ENCODE measurements around the gene FBXW8.

Gene FBXW8

DNA sequence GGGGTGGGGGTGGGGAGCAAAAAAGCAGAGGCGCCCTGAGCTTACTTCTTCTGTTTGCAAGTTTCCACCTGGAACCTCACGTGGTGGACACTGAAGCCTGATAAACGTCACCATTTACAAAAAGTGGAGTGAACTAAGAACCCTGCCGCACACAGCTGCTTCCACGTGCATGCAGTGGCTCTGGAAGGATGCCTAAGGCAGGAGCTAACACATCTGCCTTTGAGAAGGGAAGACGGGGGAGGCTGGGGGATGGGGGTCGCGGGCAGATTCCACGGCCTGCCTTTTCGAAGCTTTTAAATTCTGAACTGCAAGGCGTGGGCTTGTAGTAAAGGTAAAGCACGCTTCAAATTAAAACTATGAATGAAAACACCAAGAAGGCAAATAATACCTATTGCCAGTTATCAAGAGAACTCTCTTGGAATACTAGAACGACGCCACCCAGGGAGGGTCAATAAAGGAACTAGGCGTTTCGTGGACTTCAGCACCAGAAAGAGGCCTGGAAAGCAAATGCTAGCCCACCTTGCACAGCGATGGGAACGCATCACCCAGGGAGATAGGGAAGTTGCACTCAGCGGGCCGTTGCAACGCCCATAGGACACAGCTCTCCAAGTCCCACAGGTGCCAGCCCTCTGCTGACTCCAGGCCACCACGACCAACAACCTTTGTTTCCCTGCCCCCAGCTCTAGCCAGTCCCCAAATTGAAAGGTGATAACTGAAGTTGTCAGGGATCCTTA lies 126.7 kb downstream of the FBXW8 start:
- no peak for DNase-seq (ENCODE audit: low spot score)

DNA sequence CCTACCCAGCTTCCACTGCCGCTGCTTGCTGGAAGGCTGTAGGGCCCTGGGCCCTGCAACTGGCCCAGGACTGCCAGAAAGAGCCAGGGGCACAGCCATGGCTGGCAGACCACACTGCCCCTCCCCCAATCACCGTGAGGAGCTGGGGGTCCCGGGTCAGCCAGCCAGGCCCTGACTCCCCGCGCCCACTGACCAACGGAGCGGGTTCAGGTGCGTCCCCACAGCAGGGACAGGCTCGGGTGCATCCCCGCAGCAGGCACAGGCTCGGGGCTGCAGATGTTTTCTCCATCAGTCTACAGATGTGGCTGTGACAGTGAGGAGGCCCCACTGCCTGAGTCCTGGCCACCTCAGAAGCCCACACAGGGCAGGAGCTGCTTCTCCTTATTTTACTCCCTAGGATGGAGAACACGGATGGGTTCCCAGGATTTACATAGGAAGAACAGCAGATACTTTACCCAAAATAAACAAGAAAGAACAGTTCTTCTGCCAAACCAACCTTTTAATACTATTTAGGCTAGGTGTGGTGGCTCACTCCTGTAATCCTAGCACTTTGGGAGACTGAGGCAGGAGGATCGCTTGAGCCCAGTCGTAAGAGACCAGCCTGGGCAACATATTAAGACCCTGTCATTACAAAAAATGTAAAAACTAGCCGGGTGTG lies 127.4 kb downstream of the FBXW8 start:
- DNase-seq (ENCODE audit: low spot score): no peak

DNA sequence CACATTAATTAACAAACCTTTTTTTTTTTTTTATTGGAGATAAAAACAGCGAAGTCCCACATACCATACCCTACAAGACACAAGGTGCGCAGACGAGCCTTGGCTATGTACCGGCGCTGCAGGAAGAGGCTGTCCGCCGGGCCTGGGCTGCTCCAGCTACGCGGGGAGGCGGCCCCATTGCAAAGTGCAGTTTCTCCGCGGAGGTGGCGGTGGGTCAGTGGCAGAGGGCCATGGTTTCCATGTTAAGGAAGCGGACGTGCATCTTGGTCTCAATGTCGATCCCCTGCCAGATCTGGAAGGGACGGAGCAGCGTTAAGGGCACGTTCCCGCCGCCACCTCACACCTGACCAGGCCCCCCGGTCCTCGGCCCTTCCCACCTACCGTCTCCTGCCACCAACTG lies 128.2 kb downstream of the FBXW8 start:
- no peak for DNase-seq (ENCODE audit: low spot score)

DNA sequence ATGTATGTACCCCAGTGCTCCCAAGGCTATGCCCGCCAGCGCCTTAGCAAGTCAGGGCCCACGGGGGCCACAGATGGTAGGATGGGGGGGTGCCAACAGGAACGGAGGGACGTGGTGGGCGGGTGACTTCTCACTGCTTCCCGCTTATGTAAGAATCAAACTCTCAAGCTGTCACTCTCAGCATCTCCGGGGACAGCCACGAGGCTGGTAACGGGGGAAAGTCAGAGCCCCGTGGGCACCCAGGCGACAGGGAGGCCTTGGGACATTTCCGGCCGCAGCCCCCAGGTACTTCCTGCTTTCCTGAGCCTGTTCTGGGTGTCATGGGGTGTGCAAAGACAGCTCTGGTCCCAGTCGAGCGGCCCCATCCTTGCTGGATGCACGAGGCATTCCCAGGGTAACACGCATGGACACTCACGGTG lies 129.2 kb downstream of the FBXW8 start:
- DNase-seq (ENCODE audit: low spot score): no peak

DNA sequence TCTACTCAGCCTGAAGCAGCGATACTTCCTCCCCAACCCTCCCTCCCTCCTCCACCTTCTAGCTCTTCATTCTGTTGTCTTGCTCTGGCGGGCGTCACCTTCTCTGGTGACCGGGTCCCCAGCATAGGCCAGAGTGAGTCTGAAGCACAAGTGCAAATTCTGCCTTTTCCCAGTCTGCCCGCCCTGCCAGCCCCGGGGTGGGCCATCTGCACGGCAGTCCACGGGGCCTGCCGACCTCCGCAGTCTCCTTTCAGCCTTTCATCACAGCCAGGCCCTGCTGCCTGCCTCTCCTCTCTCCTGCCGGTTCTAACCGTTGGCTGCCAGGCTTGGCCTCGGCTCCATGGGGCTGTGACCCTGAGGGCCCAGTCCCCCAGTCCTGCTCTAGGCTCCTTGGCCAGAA lies 129.7 kb downstream of the FBXW8 start:
- DNase-seq (ENCODE audit: low spot score): no peak

DNA sequence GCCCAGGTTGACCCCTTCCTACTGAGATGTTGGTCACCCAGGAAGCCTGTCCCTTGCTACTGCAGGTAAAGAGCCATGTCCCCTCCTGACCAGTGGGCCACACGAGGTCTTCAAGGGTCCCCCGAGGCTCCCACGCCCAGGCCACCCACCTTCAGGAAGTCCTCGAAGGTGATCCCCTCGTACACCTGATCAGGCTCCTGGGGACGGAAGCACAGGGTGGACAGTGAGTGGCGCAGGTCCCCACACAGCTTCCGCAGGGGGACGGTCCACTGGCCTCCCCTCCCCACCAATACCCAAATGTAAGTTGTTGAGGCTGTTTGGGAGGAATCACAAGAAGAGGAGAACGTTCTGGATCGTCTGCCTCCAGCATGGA lies 131.0 kb downstream of the FBXW8 start:
- no peak for DNase-seq (ENCODE audit: low spot score)

DNA sequence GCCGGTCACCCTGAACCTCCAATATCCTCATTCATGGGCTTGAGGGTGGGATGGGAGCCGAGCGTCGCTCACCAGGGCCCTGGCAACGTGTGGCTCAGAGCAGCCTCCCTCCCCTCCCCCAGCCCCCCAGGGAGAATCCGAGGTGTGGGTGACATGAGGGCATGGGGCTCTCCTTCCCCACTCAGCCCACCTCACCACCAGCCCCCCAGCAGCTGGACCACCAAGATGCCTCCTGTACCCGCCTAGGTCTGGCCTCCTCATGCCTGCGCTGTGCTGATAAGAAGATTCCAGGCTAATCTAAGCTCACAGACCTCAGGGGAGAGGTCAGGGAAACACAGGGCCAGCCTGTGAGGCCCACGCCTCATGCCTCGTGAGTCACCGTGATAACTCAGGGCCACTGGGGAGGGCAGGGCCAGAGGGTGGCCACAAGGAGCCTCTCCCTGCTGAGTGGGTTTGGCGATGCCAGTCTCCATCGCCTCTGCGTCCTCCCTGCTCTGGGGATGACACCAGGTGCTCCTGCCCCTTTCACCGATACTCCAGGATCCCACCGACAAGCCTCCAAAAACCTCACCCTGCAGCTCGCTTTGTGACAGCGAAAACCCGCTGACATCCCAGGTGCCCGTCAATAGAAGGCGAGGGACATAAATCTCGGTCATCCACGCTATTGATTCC lies 131.6 kb downstream of the FBXW8 start:
- DNase-seq (ENCODE audit: low spot score): peak; percentile 64

DNA sequence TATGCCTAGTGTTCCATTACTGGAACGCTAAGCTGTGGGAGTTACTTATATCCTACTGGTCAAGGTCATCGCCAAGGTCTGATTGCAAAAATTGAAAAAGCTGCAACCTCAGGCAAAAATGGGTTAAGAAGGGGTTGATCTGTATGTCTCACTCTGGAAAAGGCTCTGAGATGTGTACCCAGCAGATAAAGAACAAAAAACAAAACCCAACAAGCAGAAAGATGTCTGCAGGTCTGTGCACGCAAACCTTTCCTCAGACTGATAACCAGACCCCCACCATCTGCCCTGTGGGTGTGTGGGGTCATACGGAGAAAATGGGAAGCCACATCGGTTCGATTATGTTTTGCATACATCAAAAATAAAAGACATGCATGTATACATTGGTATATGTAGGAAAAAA lies 132.1 kb downstream of the FBXW8 start:
- no peak for DNase-seq (ENCODE audit: low spot score)

DNA sequence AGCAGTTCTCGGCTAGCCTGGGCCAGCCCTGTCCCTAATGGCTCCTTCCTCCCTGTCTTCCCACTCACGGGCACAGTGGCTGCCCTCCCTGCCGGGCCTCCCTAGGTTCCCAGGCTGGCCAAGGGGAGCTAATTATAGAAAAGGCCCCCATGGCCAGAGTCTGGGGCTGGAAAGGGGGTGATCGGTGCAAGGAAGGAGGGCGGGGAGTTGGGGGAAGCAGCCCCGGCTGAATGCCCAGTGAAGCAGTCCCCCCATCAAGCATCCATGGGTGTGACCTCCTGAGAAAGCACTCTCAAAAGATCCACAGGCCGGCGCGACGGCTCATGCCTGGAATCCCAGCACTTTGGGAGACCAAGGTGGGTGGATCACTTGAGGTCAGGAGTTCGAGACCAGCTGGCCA lies 133.6 kb downstream of the FBXW8 start:
- no peak for DNase-seq (ENCODE audit: low spot score)

DNA sequence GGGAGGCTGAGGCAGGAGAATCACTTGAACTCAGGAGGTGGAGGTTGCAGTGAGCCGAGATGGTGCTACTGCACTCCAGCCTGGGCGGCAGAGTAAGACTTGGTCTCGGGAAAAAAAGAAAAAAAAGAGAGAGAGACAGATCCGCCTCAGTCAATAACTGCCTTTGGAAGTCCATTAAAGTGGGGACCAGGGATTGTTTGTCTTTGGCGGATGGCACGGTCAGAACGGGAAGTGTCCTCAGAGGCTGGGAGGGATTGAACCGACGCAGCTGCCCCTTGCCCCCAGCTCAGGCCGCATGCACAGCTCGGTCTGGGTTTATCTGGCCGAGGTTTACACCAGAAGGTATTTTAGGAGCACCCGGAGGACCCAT lies 134.0 kb downstream of the FBXW8 start:
- no peak for DNase-seq (ENCODE audit: low spot score)

DNA sequence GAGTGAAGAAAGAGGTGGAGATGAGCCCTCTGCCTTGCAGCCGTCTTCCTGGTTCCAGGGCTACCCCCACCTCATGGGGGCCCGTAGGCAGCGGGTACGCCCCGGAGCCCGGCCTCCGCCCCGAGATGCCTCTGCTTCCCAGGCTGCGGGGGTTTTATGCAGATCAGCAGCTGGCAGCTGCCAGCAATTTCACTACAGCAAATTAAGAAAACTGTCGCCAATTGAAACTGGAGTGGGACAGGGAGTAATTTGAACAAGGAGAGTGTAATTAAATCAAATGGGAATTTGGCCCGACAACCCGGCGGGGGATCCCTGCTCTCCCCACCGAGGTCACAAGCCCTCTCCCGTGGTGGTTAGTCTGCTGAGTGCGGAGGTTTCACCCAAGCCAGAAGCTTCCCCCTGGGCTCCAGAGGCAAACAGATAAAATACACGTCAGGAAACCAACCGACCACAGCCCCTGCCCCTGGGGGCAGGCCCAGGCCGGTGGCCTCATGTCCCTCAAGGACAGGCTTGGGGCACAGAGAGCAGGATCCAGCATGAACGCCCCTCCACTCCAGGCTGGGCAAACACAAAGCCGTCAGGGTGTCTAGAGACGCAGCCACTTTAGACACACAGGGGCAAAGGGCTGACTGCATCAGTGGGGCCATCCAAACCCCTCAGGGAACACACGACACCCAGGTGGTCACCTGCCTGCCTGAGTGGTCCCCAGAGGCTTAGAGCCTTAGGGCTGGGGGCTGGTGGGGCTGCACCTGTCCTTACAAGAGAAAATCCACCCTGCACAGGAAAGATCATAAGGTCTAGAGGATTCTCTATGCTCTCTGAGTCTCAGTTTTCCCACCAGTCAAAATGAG lies 134.6 kb downstream of the FBXW8 start:
- DNase-seq (ENCODE audit: low spot score): peak; percentile 56

DNA sequence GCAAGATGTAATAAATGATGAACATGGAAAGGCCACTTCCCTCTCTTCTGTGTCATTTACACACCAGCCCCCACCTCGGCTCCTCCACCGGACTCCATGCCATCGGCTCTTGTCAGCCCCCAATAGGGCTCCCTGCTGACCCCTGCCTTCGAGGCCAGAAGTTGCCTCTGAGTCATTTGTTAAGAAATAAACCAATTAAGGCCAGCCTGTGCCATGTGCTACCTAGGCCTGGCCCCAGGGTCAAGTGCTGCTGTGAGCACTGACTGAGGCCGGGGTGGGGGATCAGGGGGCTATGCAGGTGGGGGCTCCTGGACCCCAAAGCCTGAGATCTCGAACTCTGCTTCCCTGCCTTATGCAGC lies 135.2 kb downstream of the FBXW8 start:
- no peak for DNase-seq (ENCODE audit: low spot score)

DNA sequence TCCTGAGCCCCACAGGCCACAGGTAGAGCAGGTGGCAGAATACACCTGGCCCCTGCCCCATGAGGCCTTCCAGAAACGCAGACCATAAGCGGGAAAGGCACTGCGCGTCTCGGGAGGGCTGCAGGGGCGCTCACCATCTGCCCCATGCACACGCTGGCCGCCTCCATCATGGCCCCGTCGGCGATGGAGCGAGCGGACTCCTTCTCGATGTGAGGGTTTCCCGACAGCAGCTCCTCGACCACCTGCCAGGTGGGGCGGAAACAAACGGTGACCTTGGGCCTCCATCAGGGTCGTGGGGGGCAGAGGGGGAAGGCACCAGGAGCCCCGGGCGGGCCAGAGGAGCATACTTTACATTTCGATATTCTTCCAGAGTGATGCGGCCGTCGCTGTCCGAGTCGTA lies 135.7 kb downstream of the FBXW8 start:
- no peak for DNase-seq (ENCODE audit: low spot score)

DNA sequence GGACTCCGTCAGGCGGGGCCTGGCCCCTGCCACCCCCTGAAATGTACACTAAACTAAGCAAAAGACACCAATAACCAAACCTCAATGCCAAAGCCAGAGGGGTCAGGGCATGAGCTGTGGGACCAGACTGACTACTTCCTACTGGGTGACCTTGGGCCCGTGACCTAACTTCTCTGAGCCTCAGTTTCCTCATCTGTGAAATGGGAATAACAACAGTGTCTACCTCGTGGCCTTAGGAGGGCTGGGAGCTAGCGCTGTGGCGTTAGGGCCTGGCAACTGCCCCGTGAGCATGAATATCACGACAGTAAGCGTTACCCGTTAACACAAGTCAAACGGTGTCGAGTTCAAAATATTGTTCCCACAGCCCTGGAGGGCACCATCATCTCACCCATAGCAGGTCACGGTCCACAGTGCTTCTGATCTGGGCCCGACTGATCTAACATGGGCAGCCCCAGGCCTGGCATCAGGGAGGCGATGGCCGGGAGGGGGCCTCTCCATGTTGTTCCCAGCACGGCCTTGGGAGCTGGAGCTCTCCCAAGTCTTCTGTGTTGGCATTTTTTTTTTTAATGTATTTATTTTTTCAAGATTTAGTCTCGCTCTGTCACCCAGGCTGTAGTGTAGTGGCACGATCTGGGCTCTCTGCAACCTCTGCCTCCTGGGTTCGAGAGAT lies 136.2 kb downstream of the FBXW8 start:
- DNase-seq (ENCODE audit: low spot score): no peak

DNA sequence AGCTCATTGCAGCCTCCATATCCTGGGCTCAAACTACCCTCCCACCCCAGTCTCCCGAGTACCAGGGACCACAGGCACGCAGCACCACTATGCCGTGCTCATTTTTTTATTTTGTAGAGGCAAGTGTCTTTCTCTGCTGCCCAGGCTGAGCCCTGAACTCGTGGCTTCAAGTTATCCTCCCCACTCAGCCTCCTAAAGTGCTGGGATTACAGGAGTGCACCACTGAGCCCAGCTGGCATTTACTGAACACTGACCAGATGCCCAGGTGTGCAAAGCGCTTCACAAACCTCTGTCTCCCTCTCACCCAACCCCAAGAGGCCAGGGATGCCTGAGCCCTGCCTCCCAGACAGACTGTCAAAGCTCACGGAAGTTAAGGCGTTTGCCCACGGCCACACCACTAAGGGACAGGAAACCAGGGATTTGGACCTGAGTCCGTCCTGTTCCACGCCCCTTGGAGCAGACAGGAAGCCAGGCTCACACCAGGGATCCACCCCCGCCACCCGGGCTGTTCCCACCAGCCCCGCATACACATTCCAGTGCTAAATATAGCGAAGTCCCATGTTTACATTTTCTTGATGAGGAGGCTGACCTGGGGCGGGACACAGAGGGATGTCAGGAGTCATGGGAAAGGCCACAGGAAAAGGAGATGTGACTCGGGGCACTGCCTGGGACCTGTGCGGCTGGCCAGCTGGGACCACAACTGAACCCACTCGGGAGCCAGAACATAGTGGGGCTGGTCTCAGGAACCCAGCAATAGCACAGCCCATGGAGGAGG lies 137.2 kb downstream of the FBXW8 start:
- DNase-seq (ENCODE audit: low spot score): peak; percentile 60

DNA sequence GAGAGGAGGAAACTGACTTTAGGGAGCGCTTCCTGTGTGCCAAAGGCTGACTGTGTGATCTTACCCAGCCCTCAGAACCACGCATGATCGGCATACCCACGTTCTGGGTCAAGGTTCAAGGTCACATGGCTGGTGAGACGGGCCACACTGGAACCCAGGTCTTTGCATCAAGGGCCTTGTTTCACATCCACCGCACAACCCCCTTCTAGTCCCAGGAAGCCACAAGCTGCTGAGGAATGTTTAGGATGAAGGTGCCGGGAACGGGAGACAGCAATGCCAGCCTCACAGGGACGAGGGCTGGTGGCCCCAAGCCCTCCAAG lies 137.8 kb downstream of the FBXW8 start:
- no peak for DNase-seq (ENCODE audit: low spot score)

DNA sequence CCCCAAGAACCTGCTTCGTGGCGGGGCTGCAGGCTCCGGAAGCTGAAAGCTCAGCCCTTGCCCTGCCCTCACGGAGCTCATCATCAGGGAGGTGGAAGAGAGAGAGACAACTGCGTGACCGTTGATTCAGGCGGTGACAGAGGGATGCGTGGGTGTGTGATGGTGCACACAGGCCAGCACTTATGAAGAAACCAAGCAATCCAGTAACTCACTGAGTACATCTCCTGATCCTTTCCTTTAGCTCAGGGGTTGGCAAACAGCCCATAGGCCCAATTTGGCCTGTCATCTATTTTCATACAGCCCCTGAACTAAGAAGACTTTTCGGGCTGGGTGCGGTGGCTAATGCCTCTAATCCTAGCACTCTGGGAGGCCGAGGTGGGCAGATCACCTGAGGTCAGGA lies 138.5 kb downstream of the FBXW8 start:
- no peak for DNase-seq (ENCODE audit: low spot score)

DNA sequence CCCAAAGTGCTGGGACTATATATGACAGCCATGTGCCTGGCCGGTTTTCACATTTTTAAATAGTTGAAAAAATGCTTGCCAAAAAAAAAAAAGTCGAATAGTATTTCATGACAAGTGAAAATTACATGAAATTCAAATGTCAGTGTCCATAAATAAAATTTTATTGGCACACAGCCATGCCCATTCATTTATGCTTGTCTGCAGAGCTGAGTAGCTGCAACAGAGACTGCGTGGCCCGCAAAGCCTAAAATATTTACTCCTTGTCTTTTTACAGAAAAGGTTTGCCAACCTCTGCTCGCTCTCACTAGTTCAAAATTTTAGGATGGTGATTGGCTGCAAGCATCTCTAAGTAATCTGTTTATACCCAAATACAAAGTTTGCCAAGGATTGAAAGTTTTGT lies 139.3 kb downstream of the FBXW8 start:
- no peak for DNase-seq (ENCODE audit: low spot score)

DNA sequence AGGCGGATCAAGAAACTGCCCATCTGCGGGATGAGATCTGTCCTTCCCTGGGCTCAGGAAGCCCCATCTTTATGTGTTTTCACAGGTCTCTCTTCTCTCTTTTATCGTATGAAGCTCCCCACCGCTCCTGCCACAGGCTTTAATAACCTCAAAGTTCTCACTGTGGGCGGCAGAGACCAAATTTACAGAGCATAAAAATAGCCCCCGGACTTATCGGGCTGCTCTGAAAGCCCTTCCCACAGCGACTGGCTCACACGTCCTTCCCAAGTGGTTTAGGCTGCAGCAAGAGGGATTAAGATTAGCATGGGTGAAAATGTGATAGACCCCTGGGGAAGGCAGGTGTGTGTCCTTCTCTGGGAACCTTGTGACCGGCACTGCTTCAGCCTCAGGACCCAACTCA lies 140.6 kb downstream of the FBXW8 start:
- no peak for DNase-seq (ENCODE audit: low spot score)

DNA sequence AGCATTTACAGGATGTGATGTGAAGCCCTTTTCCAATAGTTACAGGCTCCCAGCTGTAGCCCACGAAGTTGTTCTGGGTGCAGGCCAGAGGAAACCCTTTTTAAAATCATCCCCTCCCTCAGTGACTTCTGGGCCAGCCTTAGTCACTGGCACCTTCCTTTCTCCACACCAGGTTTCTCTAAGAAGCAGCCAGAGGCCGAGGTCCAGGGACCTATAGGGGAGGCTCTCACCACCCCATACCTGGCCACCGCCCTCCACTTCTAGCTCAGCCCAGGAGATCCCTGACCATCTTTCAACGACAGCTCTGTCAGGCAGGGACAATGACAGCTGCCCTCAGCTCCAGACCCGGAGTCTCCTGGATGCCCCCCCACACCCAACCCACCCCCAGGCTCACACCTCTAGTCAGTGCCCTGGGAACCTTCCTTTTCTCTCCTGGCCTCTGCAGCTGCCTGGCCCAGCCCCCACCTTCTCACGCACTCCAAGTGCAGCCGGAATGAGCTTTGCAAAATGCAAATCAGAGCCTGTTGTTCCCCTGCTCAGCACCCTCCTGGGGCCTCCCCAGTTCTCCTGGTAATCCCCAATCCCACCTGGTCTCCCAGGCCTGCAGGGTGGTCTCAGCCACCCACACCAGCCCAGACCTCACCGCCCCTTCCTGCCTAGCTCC lies 141.8 kb downstream of the FBXW8 start:
- DNase-seq (ENCODE audit: low spot score): no peak

DNA sequence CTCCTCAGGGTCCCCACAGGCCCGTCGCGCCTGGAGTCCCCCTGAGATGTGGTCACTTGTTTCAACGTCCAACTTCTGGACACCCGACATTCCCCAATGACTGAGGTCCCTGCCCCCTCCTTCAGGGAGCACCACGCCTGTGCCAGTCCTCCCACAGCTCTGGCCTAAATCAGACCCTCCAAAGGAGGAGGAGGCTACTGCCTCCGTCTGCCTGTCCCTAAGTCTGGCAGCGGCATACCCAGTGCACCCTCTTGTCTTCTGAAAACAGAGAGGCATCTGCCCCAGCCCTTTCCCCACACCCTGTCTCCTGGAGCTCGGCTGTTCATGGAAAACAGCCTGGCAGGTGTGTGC lies 142.3 kb downstream of the FBXW8 start:
- no peak for DNase-seq (ENCODE audit: low spot score)
